NCI-H748 (cell line): ENCODE results near the gene HPS5.
"Not testable (repeated sequence)": the region's sequence is repeated elsewhere in the genome, so short reads cannot be mapped to it uniquely, and the experiment has no call there.

Source experiments
- DNase-seq: peaks from one replicate; lab custom pipeline; 2025; ENCODE audit not compliant: unreplicated experiment; lab: John Stamatoyannopoulos, UW

Gene HPS5

DNA sequence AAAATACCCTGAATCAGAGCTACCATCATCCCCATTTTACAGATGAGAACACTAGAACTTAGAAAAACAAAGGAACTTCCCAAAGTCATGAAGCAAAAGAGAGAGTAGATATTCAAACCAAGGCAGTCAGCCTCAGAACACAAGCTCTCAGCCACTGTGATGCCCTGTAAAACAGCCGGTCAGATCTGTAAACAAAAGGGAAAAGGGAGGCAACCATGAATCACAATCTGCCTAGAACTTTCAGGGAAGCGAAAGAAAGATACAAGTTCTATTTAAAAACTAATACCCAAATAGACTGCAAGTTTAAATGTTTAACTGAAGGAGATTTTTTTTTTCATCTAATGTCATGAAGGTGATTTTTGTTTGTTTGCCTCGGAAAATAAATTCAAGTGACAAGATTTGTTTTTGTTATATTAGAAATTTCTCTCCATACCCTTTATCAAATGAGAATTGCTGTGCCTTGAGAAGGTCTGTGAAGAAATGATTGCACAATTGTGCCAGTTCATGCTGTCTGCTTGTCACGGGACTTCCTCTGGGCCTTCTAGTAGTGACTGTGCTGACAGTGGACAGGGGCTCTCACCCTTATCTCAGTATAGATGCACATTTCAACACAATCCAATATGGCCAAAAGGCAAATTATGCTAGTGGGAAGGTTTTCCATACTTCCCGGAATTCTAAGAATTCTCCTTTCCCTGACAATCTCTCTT lies 44.2 kb downstream of the HPS5 start:
- DNase-seq, result no peak

DNA sequence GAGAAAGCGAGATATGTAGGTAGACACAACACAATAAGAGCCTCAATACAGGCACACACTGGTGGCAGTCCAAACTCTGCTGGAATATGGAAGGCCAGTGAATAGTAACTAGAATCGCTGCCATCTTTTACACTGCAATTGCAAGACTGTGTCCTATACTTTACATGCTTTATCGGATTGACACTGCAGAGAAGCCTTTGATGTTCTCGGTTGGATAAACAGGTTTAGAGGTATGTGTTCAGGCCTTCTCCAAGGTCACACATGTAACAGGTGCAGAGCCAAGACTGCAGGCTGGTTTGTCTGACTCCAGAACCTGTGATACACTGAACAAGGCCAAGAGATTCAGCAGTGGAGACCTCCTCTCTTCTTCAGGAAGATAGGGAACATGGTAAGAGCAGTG lies 50.7 kb downstream of the HPS5 start:
- DNase-seq, result no peak

DNA sequence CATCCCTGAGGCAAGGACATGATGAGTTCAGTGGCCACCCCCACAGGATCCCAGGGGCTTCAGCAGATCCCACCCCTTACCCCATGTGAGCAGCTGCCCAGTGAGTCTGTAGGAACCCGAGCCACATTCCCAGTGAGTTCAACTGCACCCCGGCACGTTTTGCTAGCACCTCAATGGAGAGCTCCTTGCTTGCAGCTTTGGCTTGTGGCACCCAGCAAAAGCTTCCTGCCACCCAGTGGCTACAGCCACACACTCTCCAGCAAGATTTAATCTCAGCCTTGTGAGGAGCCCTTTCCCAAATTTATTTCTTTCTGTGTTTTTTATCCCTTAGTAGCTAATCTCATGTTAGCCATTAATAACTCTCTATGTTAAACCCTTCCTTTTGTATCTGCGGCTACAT lies 51.8 kb downstream of the HPS5 start:
- no peak for DNase-seq

DNA sequence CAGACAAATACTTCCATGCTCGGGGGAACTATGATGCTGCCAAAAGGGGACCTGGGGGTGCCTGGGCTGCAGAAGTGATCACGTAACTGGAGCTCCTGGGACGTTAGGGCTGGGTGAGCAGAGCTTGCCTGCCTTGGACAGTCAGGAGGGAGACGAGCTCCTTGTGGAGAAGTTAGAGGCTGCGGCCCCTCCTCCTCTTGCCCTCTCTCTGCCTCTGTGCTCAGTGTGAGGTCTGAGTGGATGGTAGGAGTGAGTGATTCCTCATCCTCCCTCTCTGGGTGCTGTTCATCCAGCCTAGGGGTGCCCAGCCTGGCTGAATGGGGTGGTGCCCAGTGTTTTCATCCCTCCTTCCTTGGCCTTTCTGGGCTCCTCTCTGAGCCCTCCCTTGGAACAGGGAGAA lies 52.7 kb downstream of the HPS5 start:
- DNase-seq, result not testable (repeated sequence)

DNA sequence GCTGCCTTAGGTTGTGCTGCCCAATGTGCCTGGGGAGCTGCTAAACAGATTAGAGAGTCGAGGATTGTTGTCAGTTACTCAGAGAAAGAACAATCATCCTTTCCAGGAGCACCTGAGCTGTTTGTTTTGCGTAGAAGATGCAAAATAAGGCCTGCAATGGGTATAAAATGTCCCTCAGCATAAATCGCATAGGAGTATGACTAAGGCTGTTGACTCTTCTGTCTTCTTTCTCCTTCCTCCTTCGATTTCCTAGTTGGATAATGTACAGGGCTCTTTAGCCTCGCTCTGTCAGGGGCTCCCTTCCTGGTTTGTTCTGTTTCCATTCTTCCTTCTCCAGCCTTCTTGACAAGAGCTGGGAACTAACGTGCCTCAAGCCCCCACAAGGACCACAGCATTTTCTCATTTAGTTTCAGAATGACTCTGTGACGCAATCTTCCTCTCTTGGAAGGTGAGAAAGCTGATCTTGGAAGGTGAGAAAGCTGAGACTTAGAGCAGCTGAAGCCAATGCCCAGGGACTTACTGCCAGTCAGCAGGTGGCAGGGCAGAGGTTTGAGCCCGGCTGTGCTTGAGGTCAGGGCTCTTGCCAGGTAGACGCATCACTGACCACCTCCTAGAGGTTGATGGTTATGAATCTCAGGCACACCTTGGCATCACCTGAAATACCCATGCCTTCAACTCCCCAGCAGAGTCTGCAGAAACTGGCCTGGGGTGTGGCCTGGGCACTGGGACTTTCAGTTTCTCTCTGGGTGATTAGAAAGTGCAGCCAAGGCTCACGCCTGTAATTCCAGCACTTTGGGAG lies 54.4 kb downstream of the HPS5 start:
- not testable (repeated sequence) for DNase-seq

DNA sequence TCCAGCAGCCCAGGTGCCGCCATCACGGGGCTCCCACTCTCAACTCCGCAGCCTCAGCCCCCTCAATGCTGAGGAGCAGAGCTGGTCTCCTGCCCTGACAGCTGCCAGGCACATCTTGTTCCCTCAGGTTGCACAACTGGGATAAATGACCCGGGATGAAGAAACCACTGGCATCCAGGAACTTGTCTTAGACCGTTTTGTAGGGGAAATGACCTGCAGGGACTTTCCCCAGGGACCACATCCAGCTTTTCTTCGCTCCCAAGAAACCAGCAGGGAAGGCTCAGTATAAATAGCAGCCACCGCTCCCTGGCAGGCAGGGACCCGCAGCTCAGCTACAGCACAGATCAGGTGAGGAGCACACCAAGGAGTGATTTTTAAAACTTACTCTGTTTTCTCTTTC lies 56.0 kb downstream of the HPS5 start, which contains the start of gene SAA1:
SAA1 (plus strand) TSS at position 316 of the 400 bp plus-strand sequence. CDS start 624 bp downstream, outside the sequence.
- DNase-seq, result no peak

DNA sequence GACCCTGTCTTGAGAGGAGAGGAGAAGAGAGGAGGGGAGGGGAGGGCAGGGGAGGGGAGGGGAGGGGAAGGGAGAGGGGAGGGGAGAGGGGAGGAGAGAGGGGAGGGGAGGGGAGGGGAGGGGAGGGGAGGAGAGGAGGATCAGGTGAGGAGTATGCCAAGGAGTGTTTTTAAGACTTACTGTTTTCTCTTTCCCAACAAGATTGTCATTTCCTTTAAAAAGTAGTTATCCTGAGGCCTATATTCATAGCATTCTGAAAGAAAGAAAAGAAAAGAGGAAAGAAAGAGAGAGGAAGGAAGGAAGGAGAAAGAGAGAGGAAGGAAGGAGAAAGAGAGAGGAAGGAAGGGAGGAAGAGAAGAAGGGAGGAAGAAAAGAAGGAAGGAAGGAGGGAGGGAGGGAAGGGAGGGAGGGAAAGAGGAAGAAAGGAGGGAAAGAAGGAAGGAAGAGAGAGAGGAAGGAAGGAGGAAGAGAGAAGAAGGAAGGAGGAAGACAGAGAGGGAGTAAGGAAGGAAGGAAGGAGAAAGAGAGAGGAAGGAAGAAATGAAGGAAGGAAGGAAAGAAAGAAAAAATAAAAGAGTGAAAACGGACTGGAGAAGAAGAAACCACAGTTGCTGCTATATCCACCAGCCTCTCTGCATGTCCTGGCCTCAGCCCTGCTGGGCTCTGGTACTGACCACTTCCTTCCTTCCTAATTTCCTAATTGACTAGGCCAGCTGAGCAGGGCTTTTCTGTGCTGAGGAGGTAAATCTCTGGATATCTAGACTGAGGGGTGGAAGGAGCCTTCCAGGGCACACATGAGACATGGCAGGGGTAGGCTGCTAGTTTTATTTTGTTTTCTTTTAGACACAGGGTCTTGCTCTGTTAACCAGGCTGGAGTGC lies 57.0 kb downstream of the HPS5 start:
- no peak for DNase-seq

DNA sequence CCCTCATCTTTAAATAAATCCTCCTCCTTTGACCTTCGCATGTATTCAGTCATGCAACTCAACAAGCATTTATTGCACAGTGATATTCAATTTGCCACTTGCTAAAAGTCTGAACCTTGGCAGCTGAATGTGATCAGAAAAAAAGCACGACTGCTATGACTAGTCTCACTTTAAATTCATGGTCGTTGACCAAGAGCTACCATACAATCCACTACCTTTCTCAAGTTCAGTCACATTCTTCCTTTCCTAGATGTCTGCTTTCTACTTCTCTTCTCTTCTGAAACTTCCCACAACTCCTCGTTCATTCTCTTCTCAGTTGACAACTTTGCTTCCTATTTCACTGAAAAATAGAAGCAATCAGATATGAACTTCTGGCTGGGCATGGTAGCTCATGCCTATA lies 57.9 kb downstream of the HPS5 start:
- DNase-seq, result no peak

DNA sequence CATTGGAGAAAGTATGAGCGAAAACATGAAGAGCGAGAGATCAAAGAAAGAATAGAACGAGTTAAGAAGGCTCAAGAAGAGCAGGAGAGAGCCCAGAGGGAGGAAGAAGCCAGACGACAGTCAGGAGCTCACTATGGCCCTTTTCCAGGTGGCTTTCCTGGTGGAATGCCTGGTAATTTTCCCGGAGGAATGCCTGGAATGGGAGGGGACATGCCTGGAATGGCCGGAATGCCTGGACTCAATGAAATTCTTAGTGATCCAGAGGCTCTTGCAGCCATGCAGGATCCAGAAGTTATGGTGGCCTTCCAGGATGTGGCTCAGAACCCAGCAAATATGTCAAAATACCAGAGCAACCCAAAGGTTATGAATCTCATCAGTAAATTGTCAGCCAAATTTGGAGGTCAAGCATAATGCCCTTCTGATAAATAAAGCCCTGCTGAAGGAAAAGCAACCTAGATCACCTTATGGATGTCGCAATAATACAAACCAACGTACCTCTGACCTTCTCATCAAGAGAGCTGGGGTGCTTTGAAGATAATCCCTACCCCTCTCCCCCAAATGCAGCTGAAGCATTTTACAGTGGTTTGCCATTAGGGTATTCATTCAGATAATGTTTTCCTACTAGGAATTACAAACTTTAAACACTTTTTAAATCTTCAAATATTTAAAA lies 59.1 kb downstream of the HPS5 start:
- not testable (repeated sequence) for DNase-seq

DNA sequence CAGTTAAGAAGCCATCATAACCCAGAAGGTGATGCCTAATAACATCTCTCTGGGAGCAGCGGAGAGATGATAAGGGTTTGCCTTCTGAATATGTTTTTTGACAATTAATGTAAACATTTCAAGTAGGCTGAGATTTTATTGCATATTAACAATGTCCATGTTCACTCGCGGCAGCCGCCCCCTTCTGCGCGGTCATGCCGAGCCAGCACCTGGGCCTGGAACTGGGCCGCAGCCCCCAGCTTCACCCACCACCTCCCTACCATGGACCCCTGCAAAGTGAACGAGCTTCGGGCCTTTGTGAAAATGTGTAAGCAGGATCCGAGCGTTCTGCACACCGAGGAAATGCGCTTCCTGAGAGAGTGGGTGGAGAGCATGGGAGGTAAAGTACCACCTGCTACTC lies 60.2 kb downstream of the HPS5 start:
- DNase-seq, result no peak

DNA sequence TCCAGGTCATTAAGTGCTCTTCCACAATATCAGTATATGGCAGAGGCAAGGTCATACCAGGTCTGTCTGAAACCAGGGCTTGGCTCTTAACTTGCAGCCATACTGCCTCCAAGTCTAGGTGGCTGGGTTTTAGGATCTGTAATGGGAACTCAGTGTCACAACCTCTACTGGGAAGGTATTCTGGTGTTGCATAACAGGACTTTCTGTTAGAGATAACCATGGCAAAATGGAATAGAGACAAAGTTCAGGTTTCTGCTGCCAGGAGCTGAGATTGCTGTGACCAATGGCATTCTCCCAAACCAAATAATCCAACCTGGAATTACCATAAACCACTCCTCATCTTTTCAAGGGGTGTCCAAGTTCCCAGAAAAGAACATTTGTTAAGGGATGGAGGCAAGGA lies 62.7 kb downstream of the HPS5 start:
- DNase-seq, result no peak

DNA sequence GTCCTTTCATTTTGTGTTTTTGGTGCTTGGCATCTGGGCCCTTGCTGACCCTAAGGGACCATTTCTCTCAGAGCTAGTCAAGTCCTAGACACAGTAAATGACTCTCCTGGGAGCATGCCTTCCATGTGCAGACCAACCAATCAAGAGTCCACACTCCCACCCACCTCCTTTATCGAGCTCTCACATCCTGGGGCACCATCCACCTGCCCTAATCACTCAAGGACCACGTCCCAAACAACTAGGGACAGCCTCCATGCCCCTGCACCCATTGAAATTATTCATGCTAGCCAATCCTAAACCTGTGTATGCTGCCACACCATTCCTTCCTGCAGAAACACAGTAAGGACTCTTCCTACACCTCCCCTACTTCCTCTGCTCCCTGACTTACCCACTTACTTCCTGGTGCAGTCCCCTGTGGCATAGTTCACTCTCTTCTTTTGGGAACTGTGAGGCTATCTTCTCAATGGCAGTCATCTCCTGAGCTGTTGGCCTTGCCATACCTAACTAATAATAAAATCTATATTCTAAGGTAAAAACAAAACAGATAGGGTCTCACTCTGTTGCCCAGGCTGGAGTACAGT lies 67.1 kb downstream of the HPS5 start:
- DNase-seq, result no peak

DNA sequence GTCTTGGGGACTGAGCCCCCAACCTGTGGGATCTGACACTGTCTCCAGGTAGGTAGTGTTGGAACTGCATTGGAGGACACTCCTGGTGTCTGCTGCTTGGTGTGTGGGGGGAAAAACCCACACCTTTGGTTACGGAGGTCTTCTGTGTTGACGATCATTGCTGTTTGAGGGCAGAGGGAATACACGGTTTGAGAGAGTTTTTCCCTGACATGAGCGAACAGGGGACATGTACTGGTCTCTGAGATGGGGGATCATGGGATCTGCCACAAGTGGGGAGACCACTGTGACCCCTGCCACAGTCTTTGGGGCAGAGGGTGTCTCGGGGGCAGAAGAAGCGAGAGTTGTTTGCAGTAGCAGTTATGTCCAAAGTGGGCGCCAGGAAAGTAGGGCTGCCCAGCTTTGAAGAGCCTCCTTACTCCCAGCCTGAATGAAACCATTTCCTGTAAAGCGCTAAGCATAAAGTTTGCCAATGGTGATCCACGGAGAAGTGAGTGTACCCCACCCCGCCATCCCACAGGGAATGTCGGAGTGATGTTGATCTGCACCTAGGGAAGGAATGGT lies 68.1 kb downstream of the HPS5 start:
- DNase-seq, result no peak

DNA sequence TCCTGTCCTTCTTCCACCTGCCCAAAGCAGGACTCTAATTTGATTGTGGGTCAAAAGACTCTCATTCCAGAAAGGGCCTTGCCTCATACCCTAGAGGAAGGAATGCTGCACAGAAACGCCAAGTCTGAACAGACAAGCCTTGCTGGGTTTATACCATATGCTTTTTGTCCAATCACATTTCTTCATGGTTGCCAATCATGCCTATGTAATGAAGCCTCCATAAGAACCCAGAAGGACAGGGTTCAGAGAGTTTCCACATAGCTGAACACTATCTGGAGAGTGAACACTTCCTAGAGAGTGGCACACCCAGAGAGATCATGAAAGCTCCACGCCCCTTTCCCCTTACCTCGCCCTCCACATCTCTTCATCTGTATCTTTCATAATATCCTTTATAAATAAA lies 68.7 kb downstream of the HPS5 start:
- DNase-seq, result no peak

DNA sequence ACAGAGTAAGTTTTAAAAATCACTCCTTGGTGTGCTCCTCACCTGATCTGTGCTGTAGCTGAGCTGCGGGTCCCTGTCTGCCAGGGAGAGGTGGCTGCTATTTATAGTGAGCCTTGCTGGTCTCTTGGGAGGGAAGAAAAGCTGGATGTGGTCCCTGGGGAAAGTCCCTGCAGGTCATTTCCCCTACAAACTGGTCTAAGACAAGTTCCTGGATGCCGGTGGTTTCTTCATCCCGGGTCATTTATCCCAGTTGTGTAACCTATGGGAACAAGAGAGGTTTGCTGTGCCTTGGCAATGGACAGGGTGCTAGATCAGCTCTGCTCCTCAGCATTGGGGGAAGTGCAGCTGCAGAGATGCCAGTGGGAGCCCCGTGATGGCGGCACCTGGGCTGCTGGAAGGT lies 73.4 kb downstream of the HPS5 start, which contains the start of gene SAA2:
SAA2 (minus strand) TSS at position 108 of the 400 bp plus-strand sequence. CDS start 657 bp downstream, outside the sequence.
- no peak for DNase-seq

DNA sequence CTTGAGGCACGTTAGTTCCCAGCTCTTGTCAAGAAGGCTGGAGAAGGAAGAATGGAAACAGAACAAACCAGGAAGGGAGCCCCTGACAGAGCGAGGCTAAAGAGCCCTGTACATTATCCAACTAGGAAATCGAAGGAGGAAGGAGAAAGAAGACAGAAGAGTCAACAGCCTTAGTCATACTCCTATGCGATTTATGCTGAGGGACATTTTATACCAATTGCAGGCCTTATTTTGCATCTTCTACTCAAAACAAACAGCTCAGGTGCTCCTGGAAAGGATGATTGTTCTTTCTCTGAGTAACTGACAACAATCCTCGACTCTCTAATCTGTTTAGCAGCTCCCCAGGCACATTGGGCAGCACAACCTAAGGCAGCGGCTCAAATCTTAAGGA lies 74.8 kb downstream of the HPS5 start:
- not testable (repeated sequence) for DNase-seq

DNA sequence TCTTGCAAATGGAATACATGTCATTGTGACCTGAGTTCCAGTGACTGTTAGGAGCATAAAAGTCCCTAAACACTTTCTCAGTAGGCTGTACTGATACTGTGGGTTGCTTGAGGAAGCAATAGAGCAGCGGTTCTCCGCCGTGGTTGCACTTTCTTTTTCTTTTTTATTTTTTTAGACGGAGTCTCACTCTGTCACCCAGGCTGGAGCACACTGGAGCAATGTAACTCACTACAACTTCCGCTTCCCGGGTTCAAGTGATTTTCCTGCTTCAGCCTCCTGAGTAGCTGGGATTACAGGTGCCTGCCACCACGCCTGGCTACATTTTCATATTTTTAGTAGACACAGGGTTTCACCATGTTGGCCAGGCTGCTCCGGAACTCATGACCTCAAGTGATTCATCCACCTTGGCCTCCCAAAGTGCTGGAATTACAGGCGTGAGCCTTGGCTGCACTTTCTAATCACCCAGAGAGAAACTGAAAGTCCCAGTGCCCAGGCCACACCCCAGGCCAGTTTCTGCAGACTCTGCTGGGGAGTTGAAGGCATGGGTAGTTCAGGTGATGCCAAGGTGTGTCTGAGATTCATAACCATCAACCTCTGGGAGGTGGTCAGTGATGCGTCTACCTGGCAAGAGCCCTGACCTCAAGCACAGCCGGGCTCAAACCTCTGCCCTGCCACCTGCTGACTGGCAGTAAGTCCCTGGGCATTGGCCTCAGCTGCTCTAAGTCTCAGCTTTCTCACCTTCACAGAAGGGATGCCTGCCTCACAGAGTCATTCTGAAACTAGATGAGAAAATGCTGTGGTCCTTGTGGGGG lies 75.4 kb downstream of the HPS5 start:
- not testable (repeated sequence) for DNase-seq

DNA sequence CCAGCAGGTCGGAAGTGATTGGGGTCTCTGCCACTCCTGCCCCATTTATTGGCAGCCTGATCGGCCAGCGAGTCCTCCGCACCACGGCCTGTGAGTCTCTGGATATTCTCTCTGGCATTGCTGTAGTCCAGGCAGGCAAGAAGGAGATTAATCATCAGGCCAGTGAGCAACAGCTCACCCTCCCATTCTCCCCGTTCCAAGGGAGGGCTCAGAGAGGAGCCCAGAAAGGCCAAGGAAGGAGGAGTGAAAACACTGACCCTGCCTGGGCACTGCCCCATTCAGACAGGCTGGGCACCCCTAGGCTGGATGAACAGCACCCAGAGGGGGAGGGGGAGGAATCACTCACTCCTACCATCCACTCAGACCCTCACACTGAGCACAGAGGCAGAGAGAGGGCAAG lies 76.5 kb downstream of the HPS5 start:
- DNase-seq, result no peak

DNA sequence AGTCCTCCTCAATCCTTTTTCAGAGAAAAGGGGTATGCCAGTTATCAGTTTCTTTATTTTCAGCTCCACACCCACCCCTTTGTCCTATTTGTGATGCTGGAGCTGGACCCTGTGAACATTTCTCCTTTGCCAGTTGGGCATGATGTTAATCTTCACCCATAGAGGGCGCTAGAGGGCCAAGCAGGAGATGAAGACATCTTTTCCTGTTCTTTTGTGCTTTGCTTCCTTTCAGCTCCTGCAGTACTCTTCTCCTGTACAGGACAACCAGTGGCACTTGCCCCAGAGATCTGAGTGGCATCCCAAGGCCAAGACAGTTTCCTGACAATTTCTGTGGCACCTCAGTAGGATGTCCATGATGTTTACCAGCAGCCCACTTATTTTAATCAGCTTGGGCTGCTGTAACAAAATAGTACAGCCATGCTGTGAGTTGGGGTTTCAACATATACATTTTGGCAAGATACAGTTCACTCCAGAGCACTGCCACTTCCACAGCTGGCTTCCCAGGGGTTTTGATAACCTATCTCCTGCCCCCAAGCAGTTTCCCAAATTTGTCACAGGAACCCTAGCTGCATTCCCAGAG lies 78.1 kb downstream of the HPS5 start:
- DNase-seq, result peak; percentile 66
